B cell (primary cell): ENCODE results near the gene ANP32A. TPM values are rescaled to one million over a fixed set of nuclear protein-coding genes. Genes with fewer than 3 reads are reported as not detected.
A peak's percentile ranks its signal among the peaks of the same experiment; 100 is the strongest.

Experiments used
- ATAC-seq: fragments of 200-7000 bp; cut with Tn5 transposase; one replicate; pipeline ENCODE4 v1.10.0; 2021; ENCODE audit warnings: low read depth, mild to moderate bottlenecking, moderate number of reproducible peaks, moderate library complexity
- CTCF ChIA-PET: fragments of 350-600 bp; sonication (Branson Sonifier 250); formaldehyde crosslinking; loops from one replicate; lab custom pipeline; 2021; ENCODE audit warnings: antibody characterized with exemption, inconsistent platforms; lab: Charles Lee
- POLR2A ChIA-PET: fragments of 350-600 bp; sonication (Branson Sonifier 250); formaldehyde crosslinking; loops from one replicate; lab custom pipeline; 2021; ENCODE audit warnings: antibody characterized with exemption; lab: Charles Lee
- DNase-seq: peaks from one replicate; pipeline ENCODE4 v3.0.0; 2013
- H2AFZ ChIP-seq: 2 replicates; pipeline ENCODE4 v1.6.1; 2012; ENCODE audit warnings: mild to moderate bottlenecking, low read depth, low read length; ENCODE audit not compliant: insufficient read depth, poor library complexity, severe bottlenecking
- H3K27ac ChIP-seq, 2 donors: 1 replicate in 1 of 2; 2 replicates in 1 of 2; pipeline ENCODE4 v1.5.1; 2012 to 2013; ENCODE audit warnings: low read length in 2 of 2, mild to moderate bottlenecking in 2 of 2, moderate library complexity in 1 of 2
- H3K27me3 ChIP-seq, 4 experiments: fragments of 200-600 bp in 1 of 4; sonication (generic) in 1 of 4; replicated peaks in 1 of 4; 1 replicate in 2 of 4; 2 replicates in 2 of 4; pipeline versions ENCODE4 v1.6.1 to v1.7.0; 2013 to 2016; ENCODE audit warnings: low read length in 3 of 4, mild to moderate bottlenecking in 2 of 4, mixed read lengths in 1 of 4, moderate library complexity in 1 of 4; ENCODE audit not compliant: insufficient read depth in 4 of 4, control insufficient read depth in 3 of 4; ENCODE audit errors: control extremely low read depth in 1 of 4
- H3K36me3 ChIP-seq, 2 experiments: replicated peaks in 1 of 2; 1 replicate in 1 of 2; 2 replicates in 1 of 2; pipeline versions ENCODE4 v1.6.1 to v1.7.1; 2013; ENCODE audit warnings: low read length in 1 of 2; ENCODE audit not compliant: insufficient read depth in 2 of 2, control insufficient read depth in 1 of 2; ENCODE audit errors: control extremely low read depth in 1 of 2, extremely low read depth in 1 of 2
- H3K4me1 ChIP-seq, 2 donors: fragments of 200-600 bp in 1 of 2; sonication (generic) in 1 of 2; 1 replicate in 1 of 2; 2 replicates in 1 of 2; pipeline versions ENCODE4 v1.5.1 to v1.6.1; 2013 to 2017; ENCODE audit warnings: low read length in 2 of 2; ENCODE audit not compliant: control insufficient read depth in 2 of 2, insufficient read depth in 2 of 2
- H3K4me2 ChIP-seq: replicated peaks from 2 replicates; pipeline ENCODE3; 2012; ENCODE audit warnings: mild to moderate bottlenecking, low read depth, low read length; ENCODE audit not compliant: poor library complexity, severe bottlenecking
- H3K4me3 ChIP-seq, 5 experiments: fragments of 200-600 bp in 1 of 5; sonication (generic) in 1 of 5; 1 replicate in 3 of 5; 2 replicates in 2 of 5; pipeline versions ENCODE4 v1.5.1 to v1.7.0; 2011 to 2016; ENCODE audit warnings: low read length in 4 of 5, mild to moderate bottlenecking in 4 of 5, low read depth in 2 of 5, control low read depth in 1 of 5, moderate library complexity in 1 of 5; ENCODE audit not compliant: insufficient read depth in 1 of 5; ENCODE audit errors: control extremely low read depth in 1 of 5, extremely low read depth in 1 of 5
- H3K79me2 ChIP-seq: fragments of 200-600 bp; sonication (generic); one replicate; pipeline ENCODE4 v1.6.0; 2016; ENCODE audit warnings: low read length; ENCODE audit not compliant: control insufficient read depth, insufficient read depth
- H3K9ac ChIP-seq: fragments of 200-600 bp; sonication (generic); 2 replicates; pipeline ENCODE4 v1.6.1; 2017; ENCODE audit warnings: mild to moderate bottlenecking, low read length, moderate library complexity
- H3K9me3 ChIP-seq, 3 donors: one replicate each; pipeline versions ENCODE4 v1.6.1 to v1.7.1; 2013; ENCODE audit warnings: low read length in 2 of 3; ENCODE audit not compliant: control insufficient read depth in 2 of 3, insufficient read depth in 1 of 3; ENCODE audit errors: control extremely low read depth in 1 of 3
- H4K20me1 ChIP-seq: 2 replicates; pipeline ENCODE4 v1.6.0; 2012; ENCODE audit warnings: mild to moderate bottlenecking, low read length; ENCODE audit not compliant: insufficient read depth, control insufficient read depth, poor library complexity, severe bottlenecking
- H3K27ac Mint-ChIP-seq: one replicate; pipeline ENCODE4 v1.8.0; 2021; ENCODE audit warnings: mixed read lengths
- H3K27me3 Mint-ChIP-seq: one replicate; pipeline ENCODE4 v1.8.0; 2021; ENCODE audit warnings: mixed read lengths
- H3K4me1 Mint-ChIP-seq: one replicate; pipeline ENCODE4 v1.8.0; 2021; ENCODE audit warnings: mixed read lengths
- H3K4me3 Mint-ChIP-seq: one replicate; pipeline ENCODE4 v1.8.0; 2021; ENCODE audit warnings: mixed read lengths
- H3K9me3 Mint-ChIP-seq: one replicate; pipeline ENCODE4 v1.8.0; 2022; ENCODE audit warnings: mixed read lengths; ENCODE audit not compliant: insufficient read depth
- CTCF ChIP-seq: fragments of 200-600 bp; IDR thresholded peaks from one replicate; pipeline ENCODE4 v1.8.0; 2022; ENCODE audit warnings: antibody characterized with exemption, mild to moderate bottlenecking
- EZH2 ChIP-seq: IDR thresholded peaks from 2 replicates; pipeline ENCODE4 v1.6.1; 2012; ENCODE audit warnings: borderline replicate concordance, low read depth, mild to moderate bottlenecking, moderate library complexity, low read length; ENCODE audit not compliant: insufficient read depth, poor library complexity, severe bottlenecking
- WGBS: methylation state at CpG from one replicate; pipeline ENCODE4 v1.1.5; 2013; ENCODE audit warnings: missing lambda C conversion rate; ENCODE audit not compliant: insufficient coverage; 5-methylcytosine and 5-hydroxymethylcytosine counted together
- intact Hi-C: fragments of 100-400 bp; cut with micrococcal nuclease; formaldehyde crosslinking; loops from one replicate; pipeline ENCODE4 v1.10.0; 2022
- polyA plus RNA-seq: library from polyadenylated mRNA; depleted of rRNA; stranded (reverse); fragments of >200 nt; gene quantifications from 2 replicates; pipeline ENCODE4 v1.2.3, GENCODE V29; 2012
- total RNA-seq, 2 donors: library from RNA; stranded (reverse); fragments of 120-200 nt in 1 of 2; gene quantifications; 1 replicate in 1 of 2; 2 replicates in 1 of 2; pipeline versions ENCODE4 v1.2.3 to v1.2.4, GENCODE V29; 2013 to 2022

Gene ANP32A
- total and polyA plus RNA-seq, 2 donors (not counting 1 experiment from before 2014, with no cell fraction given): 26.4 to 163 TPM

- Histone ChIP-seq H3K27me3 (peaks cover 0 to 10% (median 2%) of the 10 kb centered on the region in 4 experiments), H3K36me3 (no peaks in the 10 kb centered on the region), H3K4me1 (no peaks in the 10 kb centered on the region), H3K79me2 (no peaks in the 10 kb centered on the region), H3K9me3 (peaks cover 0 to 4% (median 0%) of the 10 kb centered on the region in 3 donors), H3K9ac (no peak overlapping the region), H4K20me1 (no peaks in the 10 kb centered on the region), H3K4me3 (no peak overlapping the region), H3K4me2 (no peak overlapping the region), H2AFZ (no peak overlapping the region), H3K27ac (no peak overlapping the region)
- POLR2A ChIA-PET: no interaction called here
- peaks cover 18% of the 10 kb centered on the region for H3K27me3 Mint-ChIP-seq
- no peak for ATAC-seq
- WGBS: 25% methylated on average over 2 of the region's 3 CpGs
- no peak for DNase-seq
- H3K4me3 Mint-ChIP-seq: no peak overlapping the region
- H3K9me3 Mint-ChIP-seq: no peaks in the 10 kb centered on the region
- CTCF ChIA-PET: interaction anchor here (2.7 to 7.2 kb wide), 2 partner anchors 36 to 45 kb away, joined by 12 to 107 read pairs; no protein-coding TSS in a partner anchor
- intact Hi-C loops: no loop called here
- TF ChIP-seq CTCF: no peak
- TF ChIP-seq EZH2: no peak
- H3K27ac Mint-ChIP-seq: no peak overlapping the region
- H3K4me1 Mint-ChIP-seq: no peaks in the 10 kb centered on the region
These were observed 9.6 kb upstream of the ANP32A start for GRCh38 chr15:68830141-68830785.

GRCh38 chr15:68829068-68829467 lies 8.4 kb upstream of the ANP32A start:
- POLR2A ChIA-PET: interaction anchor here (0.9 kb wide), 1 partner anchor 10 kb away, joined by 4 read pairs; no protein-coding TSS in a partner anchor
- no peak overlapping the region for H3K4me3 Mint-ChIP-seq
- peak; percentile 61 for DNase-seq

More at GRCh38 chr15:68829068-68829467, 8.4 kb upstream of the ANP32A start:
- no peaks in the 10 kb centered on the region for H4K20me1 ChIP-seq
- no peaks in the 10 kb centered on the region for H3K4me1 Mint-ChIP-seq
- peaks cover 0 to 6% (median under 1%) of the 10 kb centered on the region in 4 experiments for H3K27me3 ChIP-seq
- CTCF ChIA-PET: interaction anchor here (0.6 to 7.2 kb wide), 31 partner anchors 9 to 280 kb away, joined by 3 to 107 read pairs (median 4); no protein-coding TSS in a partner anchor
- no peak overlapping the region for H3K27ac ChIP-seq
- no peaks in the 10 kb centered on the region for H3K36me3 ChIP-seq
- H3K9me3 Mint-ChIP-seq: no peaks in the 10 kb centered on the region
- H3K79me2 ChIP-seq: peaks cover 5% of the 10 kb centered on the region
- no peaks in the 10 kb centered on the region for H3K9me3 ChIP-seq
- H3K4me1 ChIP-seq: no peaks in the 10 kb centered on the region
- H2AFZ ChIP-seq: no peak overlapping the region
- TF ChIP-seq EZH2 (no peak), CTCF (peak; percentile 75)
- no peak overlapping the region for H3K4me2 ChIP-seq
- peaks cover 12% of the 10 kb centered on the region for H3K27me3 Mint-ChIP-seq
- intact Hi-C loops: loop anchor here (1.0 to 10.0 kb wide), 5 partner anchors 46 to 278 kb away; no protein-coding TSS in a partner anchor
- H3K4me3 ChIP-seq: no peak overlapping the region
- H3K9ac ChIP-seq: no peak overlapping the region
- ATAC-seq: peak; percentile 64
- no peak overlapping the region for H3K27ac Mint-ChIP-seq
